Right kidney (tissue), 1 donor: Measurements from ENCODE around the gene PDZRN3.

Experiments
- DNase-seq: peaks from one replicate; pipeline ENCODE4 v3.0.0-alpha.2; 2016

Gene PDZRN3

DNA sequence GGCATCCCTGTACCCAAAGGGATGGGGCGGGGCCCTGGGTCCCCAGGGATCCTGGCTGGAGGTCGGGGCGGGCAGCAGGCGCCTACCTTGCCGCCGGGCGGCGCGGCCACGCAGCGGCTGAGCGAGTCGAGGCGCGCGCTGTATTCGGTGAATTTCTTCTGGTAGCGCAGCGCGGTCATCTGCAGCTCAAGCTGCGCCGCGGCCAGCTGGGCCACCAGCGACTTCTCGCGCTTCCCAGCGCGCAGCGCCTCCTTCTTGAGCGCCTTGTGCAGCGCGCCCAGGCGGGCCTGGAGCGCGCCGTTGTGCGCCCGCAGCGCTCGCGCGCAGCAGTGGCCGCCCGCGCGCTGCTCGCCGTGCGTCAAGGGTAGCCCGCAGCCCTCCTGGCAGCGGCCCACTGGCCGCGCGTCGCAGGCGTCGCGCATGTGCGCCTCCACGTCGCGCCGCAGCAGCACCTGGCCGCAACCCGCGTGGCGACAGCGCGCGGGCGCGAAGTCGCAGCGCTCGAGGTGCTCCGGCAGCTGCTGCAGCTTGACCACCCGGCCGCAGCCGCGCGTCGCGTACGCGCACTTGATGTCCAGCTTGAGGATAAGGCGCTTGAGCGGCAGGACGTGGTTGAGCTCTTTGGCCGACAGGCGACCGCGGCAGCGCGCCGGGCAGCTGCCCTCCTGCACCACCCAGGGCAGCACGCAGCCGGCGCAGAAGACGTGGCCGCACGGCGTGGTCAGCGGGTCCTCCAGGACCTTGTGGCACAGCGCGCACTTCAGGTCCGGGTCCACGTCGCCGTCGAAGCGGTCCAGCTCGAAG is 522 bp downstream of the PDZRN3 start:
- DNase-seq, result peak; percentile 94

DNA sequence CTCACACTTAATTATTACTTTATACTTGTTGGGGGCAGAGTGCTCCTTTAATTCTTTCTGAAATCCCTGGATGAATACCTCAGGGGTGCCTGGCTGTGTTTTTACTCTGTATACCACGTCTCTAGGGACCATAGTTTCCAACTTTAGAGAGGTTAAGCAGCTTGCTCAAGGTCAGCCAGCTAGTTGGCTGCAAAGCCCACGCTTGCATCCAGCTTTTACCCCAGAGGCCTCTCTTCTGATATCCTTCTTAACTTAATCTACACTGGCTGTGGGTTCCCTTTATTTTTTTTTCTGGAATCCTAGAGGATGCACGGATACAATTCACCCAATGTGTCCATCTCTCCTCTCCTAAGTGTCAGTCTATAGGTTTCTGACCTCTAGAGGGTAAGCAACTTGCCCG is 1.4 kb downstream of the PDZRN3 start:
- no peak for DNase-seq

DNA sequence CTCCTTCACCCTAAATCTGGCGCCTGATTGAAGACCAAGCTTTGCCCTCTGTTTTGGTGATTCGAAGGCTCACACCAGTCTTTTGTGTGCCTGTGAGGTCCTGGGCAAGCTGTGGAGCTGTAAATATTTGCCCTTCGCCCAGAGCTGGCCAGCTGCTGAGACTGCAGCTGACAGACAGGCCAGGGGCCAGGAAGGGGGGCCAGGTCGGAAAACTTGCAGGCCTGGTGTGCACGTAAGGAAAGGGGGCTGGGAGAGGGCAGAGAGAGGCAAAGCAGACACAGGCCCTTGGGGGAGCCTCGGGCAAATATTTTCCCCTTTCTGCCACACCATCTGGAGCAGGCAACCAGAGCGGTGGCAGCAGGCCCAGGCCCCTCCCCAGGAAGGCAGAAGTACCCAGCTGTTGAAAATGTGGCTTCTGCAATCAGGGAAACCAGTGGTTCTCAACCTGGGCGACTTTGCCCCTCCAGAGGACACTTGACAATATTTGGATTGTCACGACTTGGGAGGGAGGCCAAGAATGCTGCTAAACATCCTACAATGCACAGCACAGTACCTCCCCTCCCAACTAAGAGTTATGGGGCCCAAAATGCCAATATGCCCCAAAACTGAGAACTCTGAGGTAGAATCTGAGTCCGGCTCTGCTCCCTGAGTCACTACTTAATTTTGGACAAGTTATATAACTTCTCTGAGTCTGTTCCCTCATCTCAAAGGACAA is 2.5 kb downstream of the PDZRN3 start:
- peak; percentile 65 for DNase-seq

DNA sequence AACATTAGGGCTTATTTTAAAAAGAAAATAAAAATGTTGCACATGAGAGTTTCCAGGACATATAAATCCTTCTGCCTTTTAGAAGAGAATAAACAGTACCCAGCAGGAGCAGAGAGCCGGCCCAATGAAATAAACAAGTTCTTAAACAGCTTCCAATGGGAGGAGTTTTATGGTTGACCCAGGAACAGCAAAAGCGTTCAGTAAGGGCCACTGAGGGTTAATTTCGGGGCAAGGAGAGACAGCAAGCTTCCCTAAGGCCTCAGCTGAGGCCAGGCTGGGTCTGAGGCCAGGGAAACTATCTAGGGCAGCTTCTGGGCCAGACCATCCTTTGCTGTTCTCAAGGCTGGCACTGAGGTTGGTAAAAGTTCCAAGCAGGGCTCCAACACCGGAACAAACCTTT is 3.4 kb downstream of the PDZRN3 start:
- DNase-seq, result no peak

- no peak for DNase-seq
These were observed 6.3 kb downstream of the PDZRN3 start for GRCh38 chr3:73618461-73618860.

DNA sequence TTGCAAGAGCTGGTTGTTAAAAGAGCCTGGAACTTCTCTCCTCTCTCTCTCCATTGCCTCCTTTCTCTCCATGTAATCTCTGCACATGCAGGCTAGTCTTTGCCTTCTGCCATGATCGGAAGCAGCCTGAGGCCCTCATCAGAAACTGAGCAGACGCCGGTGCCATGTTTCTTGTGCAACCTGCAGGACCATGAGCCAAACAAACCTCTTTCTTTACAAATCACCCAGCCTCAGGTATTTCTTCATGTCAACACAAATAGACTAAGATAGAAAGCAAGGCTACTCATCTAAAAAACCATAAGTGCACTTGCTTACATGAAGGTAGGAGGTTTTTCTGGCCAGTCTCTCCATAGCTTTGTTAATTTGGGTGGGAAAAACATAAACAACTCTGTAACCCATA is 8.7 kb downstream of the PDZRN3 start:
- DNase-seq, result no peak

GRCh38 chr3:73614419-73614818 is 10.3 kb downstream of the PDZRN3 start:
- DNase-seq, result no peak

DNA sequence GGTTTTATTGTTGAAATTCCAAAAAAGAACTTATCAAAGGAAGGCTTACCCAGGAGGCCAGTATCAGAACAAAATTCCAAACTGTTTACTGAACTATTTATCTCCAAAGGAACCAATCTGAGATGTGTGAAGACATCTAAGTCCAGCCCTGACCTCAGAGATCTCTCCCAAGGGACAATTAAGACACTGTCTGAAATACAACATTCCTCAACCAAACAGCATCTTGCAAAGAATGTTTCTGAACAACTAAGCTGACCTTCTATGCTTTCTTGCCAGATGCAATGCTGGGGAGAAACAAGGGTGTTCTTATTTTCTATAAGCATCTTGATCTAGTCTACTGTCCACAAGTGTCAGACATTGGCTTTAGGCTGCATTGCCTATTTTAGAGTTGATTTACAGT is 13.6 kb downstream of the PDZRN3 start:
- DNase-seq, result no peak

DNA sequence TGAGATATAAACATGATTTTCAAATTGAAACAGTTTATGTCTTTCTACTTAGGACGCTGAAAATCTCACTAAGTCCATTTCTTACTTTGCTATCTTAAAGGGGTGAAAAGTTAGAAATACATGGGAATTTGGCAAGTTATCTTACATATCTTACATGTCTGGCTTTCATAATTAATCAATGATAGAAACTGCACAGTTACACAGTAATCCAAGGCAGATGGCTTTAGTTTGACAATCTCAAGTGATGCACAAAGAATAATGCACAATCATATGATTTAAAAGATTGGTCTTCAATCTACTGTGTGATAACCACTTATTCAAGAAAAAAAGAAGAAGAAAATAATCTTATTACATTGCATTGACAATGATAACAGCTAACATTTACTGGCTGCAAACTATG is 14.2 kb downstream of the PDZRN3 start:
- DNase-seq, result no peak

DNA sequence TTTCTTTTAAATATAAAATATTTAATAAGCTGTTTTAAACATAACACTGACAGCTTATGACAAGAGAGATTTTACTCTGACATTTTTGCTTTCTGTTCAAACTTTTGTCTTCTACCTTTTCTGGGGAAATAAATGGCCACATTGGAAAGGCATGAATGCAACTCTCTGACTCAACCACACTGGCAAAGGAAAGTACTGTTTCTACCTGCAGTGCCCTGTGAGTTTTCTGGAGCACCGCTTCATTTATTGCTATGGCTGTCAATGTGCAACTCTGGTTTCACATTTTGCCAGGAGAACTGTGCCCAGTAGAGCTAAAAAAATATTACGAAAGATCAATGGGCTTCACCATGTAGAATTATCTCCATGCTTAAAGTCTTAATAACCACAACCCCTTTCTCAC is 15.1 kb downstream of the PDZRN3 start:
- no peak for DNase-seq

DNA sequence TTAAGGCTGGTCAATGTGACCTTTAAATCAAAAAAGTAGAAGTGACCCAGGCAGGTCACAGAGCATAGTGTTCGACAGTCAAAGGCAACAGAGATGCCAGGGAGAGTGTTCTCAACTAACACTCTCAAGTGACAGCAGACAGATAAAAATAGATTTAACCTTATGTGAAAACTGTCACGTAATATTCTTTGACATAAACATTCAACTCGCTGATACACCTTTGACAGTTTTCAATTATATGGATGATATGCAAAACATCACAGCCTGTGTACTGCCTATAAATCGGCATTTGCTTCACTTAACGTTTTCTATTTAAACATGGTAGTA is 15.5 kb downstream of the PDZRN3 start:
- DNase-seq, result no peak

DNA sequence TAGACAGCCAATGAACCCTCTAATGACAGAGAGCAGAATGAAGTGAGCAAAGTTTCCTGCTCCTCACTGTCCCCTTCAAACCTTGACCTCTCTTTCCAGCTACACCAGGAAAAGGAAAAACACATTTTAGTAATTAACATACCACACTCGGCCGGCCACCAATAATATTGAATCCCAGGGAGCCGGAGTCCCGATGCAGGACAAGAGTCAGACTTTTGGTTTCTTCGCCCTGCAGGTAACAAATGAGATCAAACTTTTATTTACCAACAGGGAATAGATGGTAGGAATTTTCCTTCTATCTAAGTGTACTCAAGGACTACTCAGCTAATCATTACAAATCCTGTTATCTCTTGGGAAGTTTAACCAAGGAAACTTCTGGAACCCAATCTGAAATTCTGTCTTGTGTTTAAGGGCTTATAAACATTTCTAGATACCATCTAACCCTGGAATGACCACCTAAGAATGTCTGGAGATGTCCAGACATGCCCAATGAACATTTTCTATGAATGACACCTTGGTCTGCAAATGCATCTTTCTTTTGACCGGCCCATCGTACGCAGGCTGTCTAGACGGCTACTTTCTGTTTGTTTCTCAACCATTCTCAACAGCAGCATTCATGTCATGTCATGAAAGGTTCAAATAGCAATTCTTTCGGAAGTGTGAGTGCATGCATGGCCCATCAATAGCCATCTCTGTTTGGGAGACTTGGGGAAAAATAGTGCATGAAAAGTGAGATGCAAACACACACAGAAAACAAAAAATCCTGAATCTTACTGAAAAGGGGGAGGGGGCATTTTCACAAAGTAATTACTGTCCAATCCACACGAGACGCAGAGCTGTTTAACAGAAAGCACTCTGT is 16.1 kb downstream of the PDZRN3 start:
- DNase-seq, result no peak

- DNase-seq, result no peak
These were observed 18.9 kb downstream of the PDZRN3 start for GRCh38 chr3:73605861-73606260.

GRCh38 chr3:73605412-73605811 is 19.3 kb downstream of the PDZRN3 start:
- DNase-seq, result no peak

DNA sequence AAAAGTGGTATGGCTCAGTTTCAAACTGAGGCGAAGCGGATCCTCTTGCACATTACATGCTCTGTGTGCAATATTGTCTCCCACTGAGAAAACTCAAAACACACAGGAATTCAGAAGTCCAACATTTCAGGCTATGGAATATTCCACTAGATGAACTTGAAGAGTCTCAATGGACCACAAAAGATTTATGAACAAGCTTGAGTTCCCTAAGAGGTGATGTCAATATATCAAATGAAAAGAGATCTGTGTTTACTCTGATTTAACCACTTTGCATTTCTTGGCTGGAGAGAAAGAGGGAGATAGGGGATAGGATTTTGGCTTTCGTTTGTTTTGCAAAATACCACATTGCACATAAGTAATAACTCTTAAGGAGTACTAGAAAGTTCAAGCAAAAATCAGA is 20.3 kb downstream of the PDZRN3 start:
- DNase-seq, result no peak

DNA sequence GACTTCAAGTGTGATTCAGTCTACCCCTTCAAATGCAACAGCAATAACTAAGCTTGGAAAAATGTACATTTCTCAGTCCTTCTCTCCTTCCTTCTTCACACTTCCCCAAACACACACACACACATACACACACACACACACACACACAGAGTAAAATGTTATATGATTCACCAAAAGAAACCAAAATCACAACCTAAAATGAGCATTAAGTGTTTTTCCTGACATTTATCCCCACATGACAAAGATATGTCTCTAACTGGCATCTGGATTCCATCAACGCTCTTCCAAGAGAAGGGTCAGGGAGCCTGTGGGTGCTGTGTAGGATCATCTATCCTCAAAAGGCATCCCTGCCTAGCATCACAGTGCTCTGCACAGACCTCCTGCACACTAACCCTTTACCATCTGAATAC is 21.0 kb downstream of the PDZRN3 start:
- no peak for DNase-seq

GRCh38 chr3:73602170-73602569 is 22.6 kb downstream of the PDZRN3 start:
- DNase-seq, result no peak

GRCh38 chr3:73601481-73601880 is 23.3 kb downstream of the PDZRN3 start:
- DNase-seq, result no peak

DNA sequence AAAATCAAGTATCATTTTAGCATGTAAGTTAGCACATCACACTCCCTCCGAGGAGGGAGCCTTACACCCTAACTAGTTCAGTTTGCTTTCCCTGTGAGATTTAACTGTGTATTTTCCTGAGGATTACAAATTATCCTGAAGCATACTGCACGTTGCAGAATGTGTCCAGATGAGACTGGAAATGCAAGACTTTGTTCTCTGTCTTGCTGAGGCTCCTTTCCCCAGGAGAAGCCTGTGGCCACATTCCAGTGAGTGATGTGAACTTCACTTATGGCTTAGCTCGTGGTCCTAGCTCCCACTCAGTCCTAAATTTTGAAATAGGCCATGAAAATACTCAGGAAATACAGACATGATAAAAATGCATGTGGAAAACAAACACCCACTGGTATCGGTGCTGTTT is 23.7 kb downstream of the PDZRN3 start:
- no peak for DNase-seq

DNA sequence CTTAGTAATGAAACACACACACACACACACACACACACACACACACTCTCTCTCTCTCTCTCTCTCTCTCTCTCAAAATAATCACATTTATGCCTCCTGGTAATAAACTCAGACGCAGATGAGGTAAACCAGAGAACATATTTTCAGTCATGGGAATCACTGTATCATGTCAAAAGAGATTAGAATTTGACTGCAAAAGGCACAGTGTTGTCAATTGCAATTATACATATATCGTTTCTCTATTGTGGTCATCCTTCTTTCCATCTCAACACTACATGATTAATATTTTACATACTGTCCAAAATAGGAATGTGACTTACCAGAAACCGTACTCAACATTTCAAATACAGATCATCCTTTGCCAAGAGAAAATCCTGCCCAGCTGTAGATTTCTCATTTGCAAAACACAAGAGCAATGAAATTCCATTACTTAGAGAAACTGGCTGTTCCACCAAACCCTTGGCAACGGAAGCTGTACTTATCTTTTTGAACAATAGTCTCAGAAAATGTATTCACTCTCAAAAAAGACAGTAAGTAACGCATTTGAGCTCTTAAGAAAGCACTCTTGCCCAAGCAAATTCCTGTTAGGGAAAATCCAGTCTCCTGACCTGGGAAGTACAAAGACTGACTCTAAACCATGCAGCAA is 24.3 kb downstream of the PDZRN3 start:
- no peak for DNase-seq

GRCh38 chr3:73599605-73600004 is 25.1 kb downstream of the PDZRN3 start:
- no peak for DNase-seq

DNA sequence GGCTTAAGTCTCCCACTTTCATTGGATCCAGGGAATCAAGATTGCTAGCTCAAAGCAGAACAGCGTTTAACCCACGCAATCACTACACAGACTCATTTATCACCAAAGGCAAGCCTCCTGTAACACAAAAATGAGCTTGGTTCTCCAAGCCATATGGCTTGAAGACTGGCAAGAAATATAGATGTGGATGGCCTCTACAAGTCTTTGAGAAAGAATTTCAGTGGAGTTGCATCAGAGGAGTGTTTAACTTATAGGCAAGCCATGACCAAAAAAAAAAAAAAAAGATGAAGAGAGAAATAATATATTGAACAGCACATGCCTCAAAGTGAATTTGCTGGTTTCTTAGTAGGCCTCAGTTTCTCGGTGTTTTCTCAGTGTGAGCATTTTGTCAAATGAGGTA is 27.3 kb downstream of the PDZRN3 start:
- DNase-seq, result no peak
